B cell (primary cell): ENCODE measurements around the gene TRIP10.

Source experiments
- EZH2 ChIP-seq: IDR thresholded peaks from 2 replicates; pipeline ENCODE4 v1.6.1; 2012; ENCODE audit warnings: borderline replicate concordance, low read depth, mild to moderate bottlenecking, moderate library complexity, low read length; ENCODE audit not compliant: insufficient read depth, poor library complexity, severe bottlenecking
- TF ChIP-seq, protein P1 (sequence below): fragments of 200-600 bp; IDR thresholded peaks from one replicate; pipeline ENCODE4 v1.8.0; 2022; ENCODE audit warnings: antibody characterized with exemption, mild to moderate bottlenecking

DNA sequence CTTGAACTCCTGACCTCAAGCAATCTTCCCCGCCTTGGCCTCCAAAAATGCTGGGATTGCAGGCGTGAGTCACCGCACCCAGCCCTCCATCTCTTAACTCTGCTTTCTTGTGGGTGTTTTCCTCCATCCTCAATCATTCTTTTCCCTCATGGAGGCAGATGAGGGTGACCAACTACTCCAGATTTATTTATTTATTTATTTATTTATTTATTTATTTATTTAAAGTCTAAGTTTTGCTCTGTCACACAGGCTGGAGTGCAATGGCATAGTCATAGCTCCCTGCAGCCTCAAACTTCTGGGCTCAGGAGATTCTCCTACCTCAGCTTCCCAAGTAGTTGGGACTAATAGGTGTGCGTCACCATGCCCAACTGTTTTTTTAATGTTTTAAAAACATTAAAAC lies 47.9 kb downstream of the TRIP10 start:
- TF ChIP-seq, protein P1, sequence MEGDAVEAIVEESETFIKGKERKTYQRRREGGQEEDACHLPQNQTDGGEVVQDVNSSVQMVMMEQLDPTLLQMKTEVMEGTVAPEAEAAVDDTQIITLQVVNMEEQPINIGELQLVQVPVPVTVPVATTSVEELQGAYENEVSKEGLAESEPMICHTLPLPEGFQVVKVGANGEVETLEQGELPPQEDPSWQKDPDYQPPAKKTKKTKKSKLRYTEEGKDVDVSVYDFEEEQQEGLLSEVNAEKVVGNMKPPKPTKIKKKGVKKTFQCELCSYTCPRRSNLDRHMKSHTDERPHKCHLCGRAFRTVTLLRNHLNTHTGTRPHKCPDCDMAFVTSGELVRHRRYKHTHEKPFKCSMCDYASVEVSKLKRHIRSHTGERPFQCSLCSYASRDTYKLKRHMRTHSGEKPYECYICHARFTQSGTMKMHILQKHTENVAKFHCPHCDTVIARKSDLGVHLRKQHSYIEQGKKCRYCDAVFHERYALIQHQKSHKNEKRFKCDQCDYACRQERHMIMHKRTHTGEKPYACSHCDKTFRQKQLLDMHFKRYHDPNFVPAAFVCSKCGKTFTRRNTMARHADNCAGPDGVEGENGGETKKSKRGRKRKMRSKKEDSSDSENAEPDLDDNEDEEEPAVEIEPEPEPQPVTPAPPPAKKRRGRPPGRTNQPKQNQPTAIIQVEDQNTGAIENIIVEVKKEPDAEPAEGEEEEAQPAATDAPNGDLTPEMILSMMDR: no peak
- no peak for TF ChIP-seq EZH2
